VCaP (cell line): Measurements from ENCODE around the gene PRKD1.

Experiments
- H3K27ac ChIP-seq: fragments of 450-650 bp; 2 replicates; pipeline ENCODE4 v1.5.1; 2017
- TF ChIP-seq, protein P1 (sequence below): fragments of 450-650 bp; conservative IDR thresholded peaks from 2 replicates; pipeline ENCODE4 v1.5.1; 2017; ENCODE audit warnings: mild to moderate bottlenecking, moderate library complexity

PRKD1 gene

GRCh38 chr14:29927376-29928116 lies at the start of gene PRKD1:
Gene PRKD1 (minus strand): TSS chr14:29927847.
- TF ChIP-seq, protein P1, sequence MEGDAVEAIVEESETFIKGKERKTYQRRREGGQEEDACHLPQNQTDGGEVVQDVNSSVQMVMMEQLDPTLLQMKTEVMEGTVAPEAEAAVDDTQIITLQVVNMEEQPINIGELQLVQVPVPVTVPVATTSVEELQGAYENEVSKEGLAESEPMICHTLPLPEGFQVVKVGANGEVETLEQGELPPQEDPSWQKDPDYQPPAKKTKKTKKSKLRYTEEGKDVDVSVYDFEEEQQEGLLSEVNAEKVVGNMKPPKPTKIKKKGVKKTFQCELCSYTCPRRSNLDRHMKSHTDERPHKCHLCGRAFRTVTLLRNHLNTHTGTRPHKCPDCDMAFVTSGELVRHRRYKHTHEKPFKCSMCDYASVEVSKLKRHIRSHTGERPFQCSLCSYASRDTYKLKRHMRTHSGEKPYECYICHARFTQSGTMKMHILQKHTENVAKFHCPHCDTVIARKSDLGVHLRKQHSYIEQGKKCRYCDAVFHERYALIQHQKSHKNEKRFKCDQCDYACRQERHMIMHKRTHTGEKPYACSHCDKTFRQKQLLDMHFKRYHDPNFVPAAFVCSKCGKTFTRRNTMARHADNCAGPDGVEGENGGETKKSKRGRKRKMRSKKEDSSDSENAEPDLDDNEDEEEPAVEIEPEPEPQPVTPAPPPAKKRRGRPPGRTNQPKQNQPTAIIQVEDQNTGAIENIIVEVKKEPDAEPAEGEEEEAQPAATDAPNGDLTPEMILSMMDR, result peak; percentile 16
- H3K27ac ChIP-seq, result peak within 1 kb of the TSS; percentile 84

DNA sequence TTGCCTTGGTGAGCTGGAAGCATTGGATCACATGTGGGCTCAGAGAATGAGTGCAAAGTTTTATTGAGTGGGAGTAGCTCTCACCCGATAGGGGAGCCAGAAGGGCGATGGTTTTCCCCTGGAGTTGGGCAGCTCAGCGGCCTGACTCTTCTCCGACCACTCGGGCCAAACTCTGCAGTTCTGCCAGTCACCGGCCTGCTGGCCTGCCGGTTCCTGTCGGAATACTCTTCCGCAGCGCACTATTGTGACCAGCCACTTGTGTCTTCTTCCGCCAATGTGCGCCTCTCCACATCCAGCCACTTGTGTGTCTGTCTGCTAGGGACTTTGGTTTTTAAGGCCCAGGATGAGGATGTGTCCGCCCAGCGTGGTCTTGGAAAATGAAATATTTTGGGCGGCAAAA lies 43.5 kb upstream of the PRKD1 start:
- no peak overlapping the region for H3K27ac ChIP-seq
- TF ChIP-seq, protein P1, result no peak

GRCh38 chr14:29955087-29955486 lies 27.4 kb upstream of the PRKD1 start:
- H3K27ac ChIP-seq, result no peak overlapping the region
- TF ChIP-seq, protein P1, result no peak

GRCh38 chr14:29953501-29953900 lies 25.9 kb upstream of the PRKD1 start:
- no peak overlapping the region for H3K27ac ChIP-seq
- TF ChIP-seq, protein P1, result no peak

DNA sequence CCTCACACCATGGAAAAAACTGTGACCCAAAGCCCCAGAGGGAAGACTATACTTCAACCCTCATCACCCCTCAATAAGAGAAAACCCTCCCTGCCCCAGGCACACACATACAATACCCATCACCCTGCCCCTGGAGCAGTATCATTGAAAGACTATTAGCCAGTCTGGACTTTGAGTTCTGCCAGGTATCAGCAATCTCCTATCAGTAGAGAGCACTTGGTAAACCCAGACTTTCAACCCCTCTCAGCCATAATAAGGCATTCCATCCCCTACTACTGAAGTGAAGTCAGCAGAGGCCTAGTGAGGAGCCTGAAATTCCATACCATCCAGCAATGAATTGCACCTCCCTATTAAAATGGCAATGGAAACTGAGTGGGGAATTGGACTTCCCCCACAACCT lies 16.4 kb upstream of the PRKD1 start:
- TF ChIP-seq, protein P1, result no peak
- no peak overlapping the region for H3K27ac ChIP-seq

DNA sequence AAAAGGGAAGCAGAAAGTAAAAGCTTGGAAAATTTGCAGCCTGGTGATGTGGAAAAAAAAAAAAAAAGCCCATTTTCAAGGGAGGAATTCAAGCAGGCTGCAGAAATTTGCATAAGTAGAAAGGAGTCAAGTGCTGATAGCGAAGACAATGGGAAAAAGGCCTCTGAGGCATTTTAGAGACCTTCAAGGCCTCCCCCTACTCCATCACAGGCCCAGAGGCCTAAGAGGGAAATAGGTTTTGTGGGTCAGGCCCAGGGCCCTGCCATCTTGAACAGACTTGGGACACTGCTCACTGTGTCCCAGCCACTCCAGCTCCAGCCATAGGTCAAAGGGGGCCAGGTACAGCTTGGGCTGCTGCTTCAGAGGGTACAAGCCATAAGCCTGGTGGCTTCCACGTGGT lies 13.8 kb upstream of the PRKD1 start:
- TF ChIP-seq, protein P1, result no peak
- H3K27ac ChIP-seq, result no peak overlapping the region

- H3K27ac ChIP-seq, result no peak overlapping the region
- TF ChIP-seq, protein P1, result no peak
These were observed 12.8 kb upstream of the PRKD1 start for GRCh38 chr14:29940482-29940881.
